Natural killer cell (primary cell): ENCODE results near the gene CAMSAP2. TPM values are rescaled to one million over a fixed set of nuclear protein-coding genes. Genes with fewer than 3 reads are reported as not detected.
A peak's percentile ranks its signal among the peaks of the same experiment; 100 is the strongest.
"Not testable (repeated sequence)": the region's sequence is repeated elsewhere in the genome, so short reads cannot be mapped to it uniquely, and the experiment has no call there.

Experiments
- ATAC-seq, 3 donors: fragments of 150-1000 bp in 2 of 3; fragments of 200-7000 bp in 1 of 3; cut with Tn5 transposase; 1 replicate in 1 of 3; 2 replicates in 2 of 3; pipeline ENCODE4 v1.10.0; 2021; ENCODE audit warnings: mild to moderate bottlenecking in 2 of 3, moderate library complexity in 2 of 3
- DNase-seq, 2 donors: peaks; one replicate each; pipeline versions ENCODE4 v3.0.0 to v3.0.0-alpha.2; 2013 to 2021; ENCODE audit warnings: mixed read lengths in 1 of 2
- H3K27ac ChIP-seq: one replicate; pipeline ENCODE4 v1.5.1; 2013; ENCODE audit warnings: mild to moderate bottlenecking, low read length
- H3K27me3 ChIP-seq: one replicate; pipeline ENCODE4 v1.6.1; 2013; ENCODE audit warnings: low read length; ENCODE audit not compliant: control insufficient read depth, insufficient read depth
- H3K36me3 ChIP-seq: one replicate; pipeline ENCODE4 v1.6.1; 2013; ENCODE audit warnings: low read length; ENCODE audit not compliant: control insufficient read depth, insufficient read depth
- H3K4me1 ChIP-seq: one replicate; pipeline ENCODE4 v1.6.1; 2013; ENCODE audit warnings: low read length; ENCODE audit not compliant: control insufficient read depth, insufficient read depth
- H3K4me3 ChIP-seq: one replicate; pipeline ENCODE4 v1.5.1; 2013; ENCODE audit warnings: low read length
- H3K9me3 ChIP-seq: one replicate; pipeline ENCODE4 v1.6.1; 2013; ENCODE audit warnings: low read length; ENCODE audit not compliant: control insufficient read depth, insufficient read depth
- H3K27ac Mint-ChIP-seq, 2 donors: one replicate each; pipeline ENCODE4 v1.8.0; 2022; ENCODE audit warnings: mild to moderate bottlenecking in 2 of 2, mixed read lengths in 2 of 2, moderate library complexity in 1 of 2
- H3K27me3 Mint-ChIP-seq, 2 donors: one replicate each; pipeline ENCODE4 v1.8.0; 2022; ENCODE audit warnings: low read depth in 2 of 2, mixed read lengths in 2 of 2
- H3K36me3 Mint-ChIP-seq: one replicate; pipeline ENCODE4 v1.8.0; 2022; ENCODE audit warnings: mixed read lengths
- H3K4me1 Mint-ChIP-seq, 2 donors: one replicate each; pipeline ENCODE4 v1.8.0; 2022; ENCODE audit warnings: mixed read lengths in 2 of 2
- H3K4me3 Mint-ChIP-seq: one replicate; pipeline ENCODE4 v1.8.0; 2022; ENCODE audit warnings: mild to moderate bottlenecking, moderate library complexity, mixed read lengths
- H3K9me3 Mint-ChIP-seq, 2 donors: one replicate each; pipeline ENCODE4 v1.8.0; 2022; ENCODE audit warnings: mixed read lengths in 2 of 2
- WGBS: methylation state at CpG from one replicate; pipeline ENCODE4 v1.1.7; 2013; ENCODE audit warnings: missing lambda C conversion rate; ENCODE audit not compliant: insufficient coverage; 5-methylcytosine and 5-hydroxymethylcytosine counted together
- intact Hi-C: fragments of 100-400 bp; cut with micrococcal nuclease; formaldehyde crosslinking; loops from one replicate; pipeline ENCODE4 v1.14.2; 2022
- total RNA-seq, 4 donors: library from RNA; stranded (reverse); fragments of 120-200 nt in 1 of 4; gene quantifications; one replicate each; pipeline versions ENCODE4 v1.2.3 to v1.2.4, GENCODE V29; 2013 to 2022
- TF ChIP-seq, protein P1 (sequence below): fragments of 200-600 bp; IDR thresholded peaks from one replicate; pipeline ENCODE4 v1.8.0; 2022; ENCODE audit warnings: antibody characterized with exemption

Gene CAMSAP2
- total RNA-seq, 3 donors from 2014 or later (not counting 1 experiment from before 2014, with no cell fraction given), result 0.25 to 0.89 (median 0.50) TPM

DNA sequence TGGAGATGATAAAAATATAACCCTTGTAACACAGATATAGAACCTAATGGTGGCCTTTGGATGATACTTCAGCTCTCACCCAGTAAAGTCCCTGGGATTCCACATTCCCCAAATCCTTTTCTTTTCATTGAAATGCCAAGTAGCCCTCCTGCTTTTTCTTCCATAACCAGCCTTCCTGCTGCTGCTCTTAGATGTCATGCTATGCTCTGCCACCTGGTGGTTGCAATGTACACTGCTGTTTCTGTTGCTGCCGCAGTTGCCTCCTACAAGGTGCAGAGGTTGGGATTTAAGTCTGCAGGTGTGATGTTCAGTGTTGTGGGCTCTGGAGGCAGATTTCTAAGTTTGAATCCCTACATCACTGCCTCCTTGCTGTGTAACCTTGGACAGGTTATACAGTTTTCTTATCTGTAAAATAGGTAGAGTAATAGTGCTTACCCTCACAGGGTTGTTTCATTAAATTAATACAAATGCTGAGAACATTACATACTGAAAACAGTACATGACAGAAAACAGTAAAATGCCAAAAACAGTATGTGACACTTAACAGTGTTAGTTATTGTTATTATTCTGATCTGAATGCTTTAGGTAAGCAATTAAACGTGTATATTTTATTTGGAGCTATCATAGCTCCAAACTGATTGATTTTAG is 64.3 kb downstream of the CAMSAP2 start:
- no peaks in the 10 kb centered on the region for H3K36me3 ChIP-seq
- DNase-seq, result peak; percentile 48 to 89
- ATAC-seq, result peak; percentile 82 to 89 (median 85)
- no peaks in the 10 kb centered on the region for H3K9me3 ChIP-seq
- TF ChIP-seq, protein P1, sequence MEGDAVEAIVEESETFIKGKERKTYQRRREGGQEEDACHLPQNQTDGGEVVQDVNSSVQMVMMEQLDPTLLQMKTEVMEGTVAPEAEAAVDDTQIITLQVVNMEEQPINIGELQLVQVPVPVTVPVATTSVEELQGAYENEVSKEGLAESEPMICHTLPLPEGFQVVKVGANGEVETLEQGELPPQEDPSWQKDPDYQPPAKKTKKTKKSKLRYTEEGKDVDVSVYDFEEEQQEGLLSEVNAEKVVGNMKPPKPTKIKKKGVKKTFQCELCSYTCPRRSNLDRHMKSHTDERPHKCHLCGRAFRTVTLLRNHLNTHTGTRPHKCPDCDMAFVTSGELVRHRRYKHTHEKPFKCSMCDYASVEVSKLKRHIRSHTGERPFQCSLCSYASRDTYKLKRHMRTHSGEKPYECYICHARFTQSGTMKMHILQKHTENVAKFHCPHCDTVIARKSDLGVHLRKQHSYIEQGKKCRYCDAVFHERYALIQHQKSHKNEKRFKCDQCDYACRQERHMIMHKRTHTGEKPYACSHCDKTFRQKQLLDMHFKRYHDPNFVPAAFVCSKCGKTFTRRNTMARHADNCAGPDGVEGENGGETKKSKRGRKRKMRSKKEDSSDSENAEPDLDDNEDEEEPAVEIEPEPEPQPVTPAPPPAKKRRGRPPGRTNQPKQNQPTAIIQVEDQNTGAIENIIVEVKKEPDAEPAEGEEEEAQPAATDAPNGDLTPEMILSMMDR, result peak; percentile 90
- Mint-ChIP-seq H3K36me3 (no peaks in the 10 kb centered on the region), H3K9me3 (no peaks in the 10 kb centered on the region), H3K27me3 (peaks cover 19 to 27% of the 10 kb centered on the region in 2 donors), H3K27ac (no peak overlapping the region), H3K4me3 (no peak overlapping the region), H3K4me1 (peaks cover 0 to 6% of the 10 kb centered on the region in 2 donors)
- 0% methylated on average over 1 of the region's 2 CpGs for WGBS
- no peak overlapping the region for H3K4me3 ChIP-seq
- intact Hi-C loops, result loop anchor here (1.0 to 5.0 kb wide), 3 partner anchors 181 to 244 kb away; no protein-coding TSS in a partner anchor
- no peaks in the 10 kb centered on the region for H3K27me3 ChIP-seq
- H3K27ac ChIP-seq, result no peak overlapping the region
- no peaks in the 10 kb centered on the region for H3K4me1 ChIP-seq

DNA sequence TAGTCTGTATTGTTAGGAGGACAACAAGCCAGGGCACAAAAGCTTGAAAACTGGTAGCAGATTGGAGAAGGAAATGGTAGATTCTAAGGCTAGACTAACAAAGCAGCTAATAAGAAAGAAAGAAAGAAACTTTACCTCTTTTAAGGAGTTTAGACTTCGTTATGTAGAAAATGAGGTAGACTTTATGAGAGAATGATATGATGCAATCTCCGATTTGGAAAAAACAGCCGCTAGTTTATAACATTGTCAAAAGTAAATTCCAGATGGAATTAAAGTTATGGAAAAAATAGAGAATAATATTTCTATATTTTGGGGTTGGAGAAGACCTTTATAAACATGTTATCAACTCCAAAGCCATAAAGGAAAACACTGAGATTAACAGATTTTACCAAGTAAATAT is 67.0 kb downstream of the CAMSAP2 start:
- Mint-ChIP-seq H3K4me3 (no peak overlapping the region), H3K27me3 (peaks cover 23 to 27% of the 10 kb centered on the region in 2 donors), H3K4me1 (peaks cover 0 to 6% of the 10 kb centered on the region in 2 donors), H3K36me3 (no peaks in the 10 kb centered on the region), H3K27ac (no peak overlapping the region), H3K9me3 (no peaks in the 10 kb centered on the region)
- Histone ChIP-seq H3K9me3 (no peaks in the 10 kb centered on the region), H3K4me1 (no peaks in the 10 kb centered on the region), H3K27ac (no peak overlapping the region), H3K27me3 (no peaks in the 10 kb centered on the region), H3K4me3 (no peak overlapping the region), H3K36me3 (no peaks in the 10 kb centered on the region)
- WGBS, result 89% methylated on average over 3 of the region's 3 CpGs
- intact Hi-C loops, result no loop called here
- TF ChIP-seq, protein P1, result no peak
- ATAC-seq (no peak), DNase-seq (no peak)

DNA sequence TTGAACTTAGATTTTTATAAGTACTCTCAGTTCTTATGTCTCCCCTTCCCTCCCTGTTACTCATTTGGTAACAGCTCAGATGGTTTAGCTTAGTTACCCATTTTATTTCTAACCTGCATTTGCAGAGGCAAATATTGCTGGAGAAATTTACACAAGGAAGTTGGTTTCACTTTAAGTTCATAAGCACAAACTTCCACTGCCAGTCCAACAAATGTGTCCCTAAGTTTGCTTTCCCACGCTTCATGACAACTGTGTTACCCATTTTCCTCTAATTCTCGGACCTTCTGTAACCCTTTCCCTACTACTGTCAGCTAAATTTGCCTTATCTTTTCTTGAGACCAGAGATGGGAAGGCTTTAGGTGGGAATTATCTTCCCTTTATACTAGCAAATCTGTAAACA is 70.2 kb downstream of the CAMSAP2 start:
- Mint-ChIP-seq H3K9me3 (no peaks in the 10 kb centered on the region), H3K4me1 (peaks cover 0 to 5% of the 10 kb centered on the region in 2 donors), H3K36me3 (no peaks in the 10 kb centered on the region), H3K27ac (no peak overlapping the region), H3K4me3 (no peak overlapping the region), H3K27me3 (peaks cover 21 to 33% of the 10 kb centered on the region in 2 donors)
- Histone ChIP-seq H3K9me3 (no peaks in the 10 kb centered on the region), H3K27me3 (no peaks in the 10 kb centered on the region), H3K27ac (no peak overlapping the region), H3K4me1 (no peaks in the 10 kb centered on the region), H3K36me3 (no peaks in the 10 kb centered on the region), H3K4me3 (no peak overlapping the region)
- ATAC-seq, result no peak
- DNase-seq, result no peak
- TF ChIP-seq, protein P1, result no peak
- WGBS, result 88% methylated on average over 2 of the region's 2 CpGs
- intact Hi-C loops, result no loop called here

DNA sequence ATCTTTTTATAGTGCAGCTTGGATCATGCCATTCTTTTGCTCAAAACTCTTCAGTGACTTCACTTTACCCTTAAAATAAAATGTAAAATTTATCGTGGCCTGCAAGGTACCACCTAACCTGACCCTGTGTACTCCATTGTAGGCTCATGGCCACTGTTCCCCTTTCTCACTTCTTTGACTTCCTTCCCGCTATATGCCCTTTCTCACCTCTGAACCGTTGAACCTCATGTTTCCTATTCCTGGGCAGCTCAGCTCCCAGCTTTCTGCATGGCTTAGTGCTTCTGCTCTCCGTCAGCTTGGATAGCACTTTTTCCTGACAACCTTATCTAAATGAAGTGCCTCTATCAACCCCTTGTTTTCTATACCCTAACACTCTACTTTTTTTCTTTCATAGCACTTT is 73.0 kb downstream of the CAMSAP2 start:
- H3K36me3 Mint-ChIP-seq, result no peaks in the 10 kb centered on the region
- DNase-seq, result no peak
- TF ChIP-seq, protein P1, result no peak
- Histone ChIP-seq H3K9me3 (no peaks in the 10 kb centered on the region), H3K27ac (no peak overlapping the region), H3K27me3 (no peaks in the 10 kb centered on the region), H3K36me3 (no peaks in the 10 kb centered on the region), H3K4me1 (no peaks in the 10 kb centered on the region), H3K4me3 (no peak overlapping the region)
- intact Hi-C loops, result no loop called here
- ATAC-seq, result no peak
- peaks cover 11 to 21% of the 10 kb centered on the region in 2 donors for H3K27me3 Mint-ChIP-seq
- H3K27ac Mint-ChIP-seq, result no peak overlapping the region
- WGBS, result 74% methylated on average over 4 of the region's 4 CpGs
- H3K9me3 Mint-ChIP-seq, result no peaks in the 10 kb centered on the region
- no peak overlapping the region for H3K4me3 Mint-ChIP-seq
- H3K4me1 Mint-ChIP-seq, result peaks cover 0 to 5% of the 10 kb centered on the region in 2 donors

DNA sequence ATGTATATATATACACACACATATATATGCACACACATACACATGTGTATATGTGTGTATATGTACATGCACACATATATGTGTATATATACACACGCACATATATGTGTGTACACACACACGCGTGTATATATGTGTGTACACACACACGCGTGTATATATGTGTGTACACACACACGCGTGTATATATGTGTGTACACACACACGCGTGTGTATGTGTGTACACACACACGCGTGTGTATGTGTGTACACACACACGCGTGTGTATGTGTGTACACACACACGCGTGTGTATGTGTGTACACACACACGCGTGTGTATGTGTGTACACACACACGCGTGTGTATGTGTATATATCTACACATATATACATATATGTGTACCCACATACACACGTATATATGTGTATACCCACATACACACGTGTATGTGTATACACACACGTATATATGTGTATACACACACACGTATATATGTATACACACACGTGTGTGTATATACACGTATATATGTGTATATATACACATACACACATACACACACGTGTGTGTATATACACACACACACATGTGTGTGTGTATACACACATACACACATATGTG is 78.0 kb downstream of the CAMSAP2 start:
- intact Hi-C loops, H3K27me3 Mint-ChIP-seq, H3K4me3 ChIP-seq, ATAC-seq, H3K9me3 Mint-ChIP-seq, H3K36me3 ChIP-seq, H3K27me3 ChIP-seq, H3K36me3 Mint-ChIP-seq, H3K4me1 ChIP-seq, H3K4me1 Mint-ChIP-seq, H3K9me3 ChIP-seq, H3K4me3 Mint-ChIP-seq, H3K27ac ChIP-seq, H3K27ac Mint-ChIP-seq: not testable (repeated sequence)
- DNase-seq, result peak in 1 of 2 donors; percentile 4
- WGBS, result 100% methylated on average over 7 of the region's 26 CpGs
